ENCODE measurements around the gene CAMK2G.

DNA sequence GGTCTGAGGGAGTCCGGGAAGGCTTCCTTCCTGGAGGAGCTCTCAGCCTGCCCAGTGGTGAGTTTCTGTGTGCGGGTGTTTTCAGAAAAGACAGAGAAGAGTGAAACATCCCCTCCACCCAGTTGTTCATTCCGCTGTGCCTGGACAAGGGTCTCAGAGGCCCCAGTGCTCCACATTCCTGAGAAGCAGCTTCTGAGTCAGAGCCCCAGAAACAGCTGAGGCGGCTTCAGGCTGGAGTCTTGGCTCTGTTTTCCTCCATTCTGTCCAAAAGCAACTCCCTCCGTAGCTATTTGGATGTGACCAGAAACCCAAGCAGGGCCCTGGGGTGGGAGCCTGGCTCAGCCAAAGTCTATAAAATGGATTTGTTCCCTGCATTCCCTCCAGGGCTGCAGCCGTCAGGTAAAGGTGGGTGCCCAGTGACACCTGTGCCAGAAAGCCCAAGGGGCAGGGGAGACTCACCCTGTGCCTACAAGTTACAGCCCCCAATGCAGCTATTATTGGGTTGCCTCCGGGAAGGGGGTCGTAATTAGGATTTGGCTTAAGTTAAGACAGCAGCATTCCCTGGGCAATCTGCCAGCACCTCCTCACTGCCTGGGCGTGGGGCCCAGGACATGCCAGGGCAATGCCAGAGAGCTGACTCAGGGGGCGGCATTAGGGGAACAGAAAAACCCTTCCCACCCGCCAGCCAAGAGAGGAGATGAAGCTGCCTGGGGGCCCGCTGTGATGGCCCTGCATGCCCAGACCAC is 13.1 kb upstream of the CAMK2G start:
- TF ChIP-seq, protein P1, sequence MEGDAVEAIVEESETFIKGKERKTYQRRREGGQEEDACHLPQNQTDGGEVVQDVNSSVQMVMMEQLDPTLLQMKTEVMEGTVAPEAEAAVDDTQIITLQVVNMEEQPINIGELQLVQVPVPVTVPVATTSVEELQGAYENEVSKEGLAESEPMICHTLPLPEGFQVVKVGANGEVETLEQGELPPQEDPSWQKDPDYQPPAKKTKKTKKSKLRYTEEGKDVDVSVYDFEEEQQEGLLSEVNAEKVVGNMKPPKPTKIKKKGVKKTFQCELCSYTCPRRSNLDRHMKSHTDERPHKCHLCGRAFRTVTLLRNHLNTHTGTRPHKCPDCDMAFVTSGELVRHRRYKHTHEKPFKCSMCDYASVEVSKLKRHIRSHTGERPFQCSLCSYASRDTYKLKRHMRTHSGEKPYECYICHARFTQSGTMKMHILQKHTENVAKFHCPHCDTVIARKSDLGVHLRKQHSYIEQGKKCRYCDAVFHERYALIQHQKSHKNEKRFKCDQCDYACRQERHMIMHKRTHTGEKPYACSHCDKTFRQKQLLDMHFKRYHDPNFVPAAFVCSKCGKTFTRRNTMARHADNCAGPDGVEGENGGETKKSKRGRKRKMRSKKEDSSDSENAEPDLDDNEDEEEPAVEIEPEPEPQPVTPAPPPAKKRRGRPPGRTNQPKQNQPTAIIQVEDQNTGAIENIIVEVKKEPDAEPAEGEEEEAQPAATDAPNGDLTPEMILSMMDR (IDR thresholded peaks at IDR 0.05; ENCODE audit: low read length): no peak
- no peak for TF ChIP-seq EZH2 (IDR thresholded peaks at IDR 0.05; ENCODE audit: borderline replicate concordance, low read length)
